Activated CD4-positive, alpha-beta T cell treated with anti-CD3 and anti-CD28 coated beads for 24 hours (primary cell): Measurements from ENCODE around the gene CNPY1.

Experiments
- DNase-seq, 2 donors: peaks; one replicate each; pipeline ENCODE4 v3.0.0-alpha.2; 2020; ENCODE audit warnings: low read depth in 2 of 2

The CNPY1 gene

GRCh38 chr7:155512246-155512887 lies 34.0 kb downstream of the CNPY1 start:
- DNase-seq, result no peak

GRCh38 chr7:155511702-155511996 lies 34.7 kb downstream of the CNPY1 start:
- no peak for DNase-seq

GRCh38 chr7:155510975-155511701 lies 35.2 kb downstream of the CNPY1 start:
- DNase-seq, result no peak

- DNase-seq, result no peak
Observed at GRCh38 chr7:155509725-155510551, 36.4 kb downstream of the CNPY1 start.

GRCh38 chr7:155509359-155509724 lies 37.0 kb downstream of the CNPY1 start:
- no peak for DNase-seq

GRCh38 chr7:155508376-155509358 lies 37.7 kb downstream of the CNPY1 start:
- no peak for DNase-seq

GRCh38 chr7:155507576-155507975 lies 38.8 kb downstream of the CNPY1 start:
- no peak for DNase-seq

- DNase-seq, result no peak
Observed at GRCh38 chr7:155506854-155507337, 39.5 kb downstream of the CNPY1 start.

- no peak for DNase-seq
Observed at GRCh38 chr7:155505422-155505793, 41.0 kb downstream of the CNPY1 start.

- DNase-seq, result no peak
Observed at GRCh38 chr7:155497149-155497901, 49.0 kb downstream of the CNPY1 start.

GRCh38 chr7:155496267-155497005 lies 49.9 kb downstream of the CNPY1 start:
- DNase-seq, result no peak

GRCh38 chr7:155495440-155496248 lies 50.7 kb downstream of the CNPY1 start:
- no peak for DNase-seq

- no peak for DNase-seq
Observed at GRCh38 chr7:155494551-155494950, 51.8 kb downstream of the CNPY1 start.

- no peak for DNase-seq
Observed at GRCh38 chr7:155493744-155494538, 52.4 kb downstream of the CNPY1 start.

- DNase-seq, result no peak
Observed at GRCh38 chr7:155491812-155492211, 54.5 kb downstream of the CNPY1 start.

GRCh38 chr7:155490697-155491628 lies 55.4 kb downstream of the CNPY1 start:
- DNase-seq, result no peak
